AG09319 (cell line): Measurements from ENCODE around the gene NELFCD.

Source experiments
- DNase-seq: peaks from one replicate; pipeline ENCODE4 v3.0.0-alpha.2; 2010; ENCODE audit warnings: low read depth; ENCODE audit errors: extremely low read depth
- CTCF ChIP-seq: IDR thresholded peaks from 2 replicates; pipeline ENCODE4 v1.5.1; 2011; ENCODE audit warnings: low read depth, mild to moderate bottlenecking, inconsistent platforms, low read length, moderate library complexity

NELFCD gene

GRCh38 chr20:58990651-58991445 is 9.8 kb downstream of the NELFCD start:
- no peak for DNase-seq
- no peak for TF ChIP-seq CTCF

GRCh38 chr20:58991715-58992114 is 10.7 kb downstream of the NELFCD start:
- DNase-seq = no peak
- no peak for TF ChIP-seq CTCF

- no peak for TF ChIP-seq CTCF
- DNase-seq = no peak
Observed at GRCh38 chr20:58992911-58993310, 11.9 kb downstream of the NELFCD start.

GRCh38 chr20:58993332-58994248 is 12.5 kb downstream of the NELFCD start:
- TF ChIP-seq CTCF = no peak
- DNase-seq = no peak

GRCh38 chr20:58994390-58995159 is 13.5 kb downstream of the NELFCD start:
- TF ChIP-seq CTCF = no peak
- DNase-seq = no peak

GRCh38 chr20:58995461-58996225 is 14.6 kb downstream of the NELFCD start:
- DNase-seq = no peak
- TF ChIP-seq CTCF = no peak
